NCI-H1417 treated with DMSO at 0.1 percent for 48 hours (cell line): Measurements from ENCODE around the gene ZNF17.
A peak's percentile ranks its signal among the peaks of the same experiment; 100 is the strongest.
"Not testable (repeated sequence)": the region's sequence is repeated elsewhere in the genome, so short reads cannot be mapped to it uniquely, and the experiment has no call there.

Experiments
- DNase-seq: peaks from one replicate; lab custom pipeline; 2025; lab: John Stamatoyannopoulos, UW

ZNF17 gene

GRCh38 chr19:57410877-57411671 is at the start of gene ZNF17:
ZNF17 (plus strand) TSS chr19:57411161; CDS start chr19:57413616, 2,455 bp downstream.
- peak; percentile 15 for DNase-seq

DNA sequence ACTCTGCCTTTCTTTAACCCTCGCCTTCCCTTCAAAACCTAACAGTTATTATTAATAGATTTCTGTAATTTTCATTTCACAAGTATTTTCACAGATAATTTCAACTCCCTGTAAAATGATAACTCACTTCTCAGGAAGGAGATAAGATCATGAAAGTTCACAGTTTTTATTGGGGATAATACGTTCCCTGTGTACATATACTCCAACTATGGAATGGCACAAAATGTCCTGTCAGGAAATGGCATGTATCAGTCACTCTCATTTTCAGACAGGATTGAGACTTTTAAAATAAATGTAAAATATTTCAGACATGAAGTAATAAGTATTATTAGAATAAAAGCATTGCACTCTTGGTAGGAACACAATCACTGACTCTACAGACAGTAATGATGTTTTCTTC is 48.5 kb upstream of the ZNF17 start:
- no peak for DNase-seq

GRCh38 chr19:57362997-57363687 is 47.8 kb upstream of the ZNF17 start, which contains the start of the genes TRAPPC2B and ZNF547:
TRAPPC2B (plus strand) TSS chr19:57363551; CDS start chr19:57364834, 1,283 bp downstream.
ZNF547 (plus strand) TSS chr19:57363551; CDS start chr19:57368556, 5,005 bp downstream.
- peak; percentile 88 for DNase-seq

GRCh38 chr19:57363688-57364181 is 47.2 kb upstream of the ZNF17 start:
- no peak for DNase-seq

- DNase-seq = no peak
Observed at GRCh38 chr19:57366776-57367175, 44.2 kb upstream of the ZNF17 start.

- no peak for DNase-seq
Observed at GRCh38 chr19:57374179-57374578, 36.8 kb upstream of the ZNF17 start.

DNA sequence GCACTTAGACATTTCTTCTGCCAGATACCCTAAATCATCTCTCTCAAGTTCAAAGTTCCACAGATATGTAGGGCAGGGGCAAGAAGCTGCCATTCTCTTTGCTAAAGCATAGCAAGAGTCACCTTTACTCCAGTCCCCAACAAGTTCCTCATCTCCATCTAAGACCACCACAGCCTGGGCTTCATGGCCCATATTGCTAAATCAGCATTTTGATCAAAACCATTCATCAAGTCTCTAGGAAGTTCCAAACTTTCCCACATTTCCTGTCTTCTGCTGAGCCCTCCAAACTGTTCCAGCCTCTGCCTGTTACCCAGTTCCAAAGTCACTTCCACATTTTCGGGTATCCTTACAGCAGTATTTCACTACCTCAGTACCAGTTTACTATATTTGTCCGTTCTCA is 36.3 kb upstream of the ZNF17 start:
- DNase-seq = not testable (repeated sequence)

DNA sequence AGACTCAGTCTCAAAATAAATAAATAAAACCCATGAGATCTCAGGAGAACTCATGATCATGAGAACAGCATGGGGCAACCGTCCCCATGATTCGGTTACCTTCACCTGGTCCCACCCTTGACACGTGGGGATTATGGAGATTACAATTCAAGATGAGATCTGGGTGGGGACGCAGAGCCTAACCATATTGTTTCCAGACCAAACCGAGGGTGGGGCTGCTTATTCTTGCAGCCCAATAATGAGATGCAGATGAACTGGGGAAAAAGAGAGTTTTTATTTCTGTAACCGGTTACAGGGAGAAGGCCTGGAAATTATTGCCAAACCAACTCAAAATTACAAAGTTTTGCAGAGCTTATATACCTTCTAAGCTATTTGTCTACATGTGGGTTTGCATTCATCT is 34.8 kb upstream of the ZNF17 start:
- DNase-seq = no peak

DNA sequence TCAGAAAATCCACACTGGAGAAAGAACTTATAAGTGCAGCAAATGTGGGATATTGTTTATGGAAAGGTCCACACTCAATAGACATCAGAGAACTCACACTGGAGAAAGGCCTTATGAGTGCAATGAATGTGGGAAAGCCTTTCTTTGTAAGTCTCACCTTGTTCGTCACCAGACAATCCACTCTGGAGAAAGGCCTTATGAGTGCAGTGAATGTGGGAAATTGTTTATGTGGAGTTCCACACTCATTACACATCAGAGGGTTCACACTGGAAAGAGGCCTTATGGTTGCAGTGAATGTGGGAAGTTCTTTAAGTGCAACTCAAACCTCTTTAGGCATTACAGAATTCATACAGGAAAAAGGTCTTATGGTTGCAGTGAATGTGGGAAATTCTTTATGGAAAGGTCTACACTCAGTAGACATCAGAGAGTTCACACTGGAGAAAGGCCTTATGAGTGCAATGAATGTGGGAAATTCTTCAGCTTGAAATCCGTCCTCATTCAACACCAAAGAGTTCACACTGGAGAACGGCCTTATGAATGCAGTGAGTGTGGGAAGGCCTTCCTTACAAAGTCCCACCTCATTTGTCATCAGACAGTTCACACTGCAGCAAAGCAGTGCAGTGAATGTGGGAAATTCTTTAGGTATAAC is 33.3 kb upstream of the ZNF17 start:
- no peak for DNase-seq

- no peak for DNase-seq
Observed at GRCh38 chr19:57380923-57381322, 30.0 kb upstream of the ZNF17 start.

DNA sequence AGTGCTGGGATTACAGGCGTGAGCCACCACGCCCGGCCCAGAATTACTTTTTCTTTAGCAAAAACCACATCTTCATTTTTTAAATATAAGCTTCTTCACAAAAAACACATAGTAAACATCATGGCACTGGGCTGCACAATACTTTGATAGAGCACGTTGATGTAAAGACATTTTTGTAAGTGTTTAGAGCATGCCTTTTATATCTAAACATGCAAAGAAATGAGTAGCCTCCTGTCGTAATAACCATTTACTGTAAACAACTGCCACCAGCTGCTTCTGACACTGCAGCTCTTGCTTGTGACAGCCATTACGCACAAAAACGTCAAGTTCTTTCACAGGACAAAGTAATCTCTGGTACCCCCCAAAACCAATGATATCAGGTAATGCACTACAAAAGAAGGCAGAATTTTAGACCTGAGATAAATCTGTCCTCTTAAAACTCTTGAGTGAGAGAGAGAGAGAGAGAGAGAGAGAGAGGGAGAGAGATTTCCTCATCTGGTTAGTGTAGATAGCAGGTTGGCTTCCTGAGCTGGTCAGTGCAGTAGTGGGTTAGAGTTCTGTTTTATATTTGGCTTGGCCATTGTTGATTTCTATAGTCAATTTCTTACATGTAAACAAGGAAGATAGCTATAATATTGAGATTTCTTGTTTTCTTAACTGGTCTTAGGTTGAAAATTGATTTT is 28.0 kb upstream of the ZNF17 start:
- no peak for DNase-seq

GRCh38 chr19:57389194-57389729 is 21.7 kb upstream of the ZNF17 start:
- DNase-seq = no peak

DNA sequence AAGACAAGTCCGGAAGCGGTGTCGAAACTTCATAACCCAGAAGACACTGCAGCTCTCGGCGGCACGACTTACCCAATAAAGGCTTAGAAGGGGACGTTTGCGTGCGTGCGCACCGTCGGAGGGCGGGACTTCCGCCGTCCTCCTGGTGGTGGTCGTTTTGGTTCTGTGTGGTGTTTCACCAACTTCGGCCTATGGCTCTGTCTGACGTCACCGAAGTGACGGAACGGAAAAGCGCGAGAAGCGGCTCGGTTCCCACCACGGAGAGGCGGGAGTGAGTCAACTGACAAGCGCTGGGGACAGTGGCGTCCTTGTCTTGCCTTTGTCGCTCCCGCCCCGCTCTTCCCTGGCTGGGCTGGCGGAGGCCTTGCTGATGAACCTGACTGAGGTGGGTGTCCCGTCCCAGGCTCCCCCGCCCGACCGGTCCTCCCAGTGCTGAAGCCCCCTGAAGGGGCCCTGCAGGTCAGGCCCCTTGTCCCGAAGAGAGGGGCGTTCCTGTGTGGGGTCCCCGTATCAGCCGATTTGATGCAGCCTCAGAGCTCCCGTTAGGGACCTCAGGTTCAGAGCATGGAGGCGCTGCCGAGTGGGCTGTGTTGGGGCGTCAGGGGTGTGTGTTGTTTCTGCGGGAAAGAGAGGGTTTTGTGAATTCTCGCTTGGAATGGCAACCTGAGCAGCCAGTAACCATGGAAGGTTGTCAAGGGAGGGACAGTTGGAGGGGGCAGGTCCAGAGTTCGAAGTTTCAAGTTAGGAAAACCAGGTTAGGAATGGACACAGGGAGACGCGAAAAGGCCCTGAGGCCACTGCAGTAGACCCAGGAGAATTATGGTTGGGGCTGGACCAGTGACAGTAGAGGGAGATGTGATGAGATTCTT is 21.0 kb upstream of the ZNF17 start, which contains the start of gene ZNF548:
Gene ZNF548 (plus strand): TSS at position 125 of the 869 bp plus-strand sequence. CDS start 246 bp downstream, at position 371.
- peak; percentile 86 for DNase-seq

- DNase-seq = no peak
Observed at GRCh38 chr19:57395710-57396109, 15.3 kb upstream of the ZNF17 start.

GRCh38 chr19:57398868-57399267 is 12.1 kb upstream of the ZNF17 start:
- no peak for DNase-seq

DNA sequence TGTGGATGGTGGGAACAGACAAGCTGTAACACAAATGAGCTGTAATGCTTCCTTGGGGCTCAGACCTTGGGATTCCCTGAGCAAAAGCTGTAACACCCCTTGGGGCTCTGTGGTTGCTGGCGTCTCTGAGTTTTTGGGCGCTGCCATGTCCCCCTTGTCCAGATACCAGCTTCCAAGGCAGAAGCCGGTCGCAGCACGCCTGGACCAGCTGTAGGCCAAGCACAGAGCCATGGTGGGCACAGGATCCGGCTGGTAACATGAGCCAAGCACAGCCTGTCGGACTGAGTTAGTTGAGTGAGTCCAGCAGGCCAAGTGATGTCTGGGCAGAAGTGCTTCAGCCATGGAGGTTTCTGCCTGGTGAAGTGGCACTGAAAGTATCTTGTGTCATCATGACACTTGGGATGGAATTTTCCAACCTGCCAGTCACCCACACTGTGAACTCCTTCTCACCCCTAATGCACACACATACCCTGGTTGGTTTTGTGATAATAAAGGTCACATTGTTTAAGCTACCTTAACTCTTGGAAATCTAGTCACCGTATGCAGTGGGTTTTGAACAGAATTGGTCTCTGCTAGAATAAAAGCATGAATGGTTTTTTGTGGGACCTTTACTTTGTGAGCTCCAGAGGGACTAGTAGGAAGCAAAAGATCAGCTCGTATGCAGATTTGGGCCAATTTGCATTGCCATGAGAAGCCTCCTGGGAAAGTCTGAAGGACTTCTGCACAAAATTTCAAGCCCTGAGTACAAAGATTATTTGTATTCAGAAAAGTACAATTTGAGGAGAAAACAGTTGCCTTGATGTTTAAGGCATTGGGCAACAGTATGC is 7.0 kb upstream of the ZNF17 start:
- DNase-seq = no peak

GRCh38 chr19:57406516-57407123 is 4.3 kb upstream of the ZNF17 start:
- DNase-seq = no peak

DNA sequence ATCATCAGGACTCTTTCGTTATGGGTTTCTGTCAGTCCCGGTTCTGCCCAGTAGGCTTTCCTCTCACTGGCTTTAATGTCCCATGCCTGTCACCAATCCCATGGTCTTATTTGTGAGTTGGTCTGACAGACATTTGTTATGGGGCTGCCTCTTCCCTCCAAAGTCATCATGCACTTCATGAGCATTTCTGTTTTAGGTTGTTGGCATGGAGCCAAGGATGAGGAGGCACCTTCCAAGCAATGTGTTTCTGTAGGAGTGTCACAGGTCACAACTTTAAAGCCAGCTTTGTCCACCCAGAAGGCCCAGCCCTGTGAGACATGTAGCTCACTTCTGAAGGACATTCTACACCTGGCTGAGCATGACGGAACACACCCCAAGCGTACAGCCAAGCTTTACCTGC is 8.5 kb downstream of the ZNF17 start:
- no peak for DNase-seq

- DNase-seq = no peak
Observed at GRCh38 chr19:57421037-57421436, 10.1 kb downstream of the ZNF17 start.
